Ecto neural progenitor cell (in vitro differentiated cells): ENCODE measurements around the gene CYFIP1.

Experiments
- DNase-seq: peaks from one replicate; pipeline ENCODE4 v3.0.0-alpha.2; 2018; ENCODE audit warnings: low spot score

CYFIP1 gene

DNA sequence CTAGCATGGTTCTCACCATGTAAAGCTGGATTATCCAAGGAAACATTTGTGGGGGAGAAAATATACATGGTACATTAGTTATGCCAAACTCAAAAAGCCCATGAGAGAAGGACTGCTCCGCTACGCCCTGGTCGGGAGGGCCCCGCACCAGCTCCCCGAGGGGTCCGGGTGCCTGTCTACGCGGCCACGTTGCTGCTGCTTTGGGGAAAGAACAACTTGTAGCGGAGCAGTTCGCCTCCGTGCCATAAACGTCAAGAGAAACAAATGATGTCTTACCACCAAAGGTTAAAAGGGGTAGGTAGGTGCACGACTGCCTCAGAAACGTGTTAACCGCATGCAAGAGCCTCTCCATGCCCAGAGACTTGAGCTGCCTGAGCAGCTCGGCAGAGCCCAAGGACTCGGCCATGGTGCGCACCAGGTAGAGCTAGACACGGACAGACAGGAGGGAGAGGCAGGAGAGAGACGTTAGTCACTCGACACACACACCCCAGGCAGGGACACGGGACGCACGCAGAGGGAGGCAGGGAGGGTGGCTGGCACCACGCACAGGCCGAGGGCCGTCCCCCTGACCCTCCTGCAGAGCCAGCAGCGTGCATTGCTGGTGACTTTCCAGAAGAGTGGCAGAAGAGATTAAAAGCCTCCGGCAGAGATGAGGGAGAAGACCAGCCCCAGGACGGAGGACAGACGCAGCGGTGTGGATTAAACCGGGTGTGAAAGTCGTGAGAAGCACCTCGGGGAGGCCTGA is 63.4 kb downstream of the CYFIP1 start:
- no peak for DNase-seq

DNA sequence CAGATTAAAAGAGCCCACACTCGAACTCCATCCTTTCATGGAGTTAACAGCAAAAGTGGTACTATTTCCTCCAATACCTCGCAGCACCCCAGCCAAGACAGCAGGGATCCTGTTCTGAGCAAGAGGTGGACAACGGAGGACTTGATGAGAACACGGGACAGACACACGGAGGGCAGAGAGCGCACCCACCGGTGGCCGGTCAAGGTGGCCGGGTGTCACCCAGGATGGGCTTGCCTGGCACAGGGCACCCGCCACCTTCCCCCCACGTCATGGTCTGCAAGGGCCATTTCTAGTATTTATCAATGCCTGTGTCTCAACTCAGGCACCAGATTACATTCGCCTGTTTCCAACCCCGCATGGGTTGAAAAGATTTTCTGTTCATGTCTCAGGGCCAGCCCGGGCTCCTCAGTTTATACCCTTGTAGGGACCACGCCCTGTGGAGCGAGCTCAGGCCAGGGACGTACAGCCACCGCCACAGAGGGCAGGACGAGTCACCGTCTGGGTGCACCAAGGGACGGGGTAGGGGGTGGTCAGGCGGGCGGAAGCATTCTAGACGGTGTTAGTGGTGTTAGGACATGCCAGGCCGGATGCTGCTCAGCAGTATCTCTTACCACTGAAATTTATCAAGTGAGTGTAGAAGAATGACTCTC is 64.2 kb downstream of the CYFIP1 start:
- no peak for DNase-seq

DNA sequence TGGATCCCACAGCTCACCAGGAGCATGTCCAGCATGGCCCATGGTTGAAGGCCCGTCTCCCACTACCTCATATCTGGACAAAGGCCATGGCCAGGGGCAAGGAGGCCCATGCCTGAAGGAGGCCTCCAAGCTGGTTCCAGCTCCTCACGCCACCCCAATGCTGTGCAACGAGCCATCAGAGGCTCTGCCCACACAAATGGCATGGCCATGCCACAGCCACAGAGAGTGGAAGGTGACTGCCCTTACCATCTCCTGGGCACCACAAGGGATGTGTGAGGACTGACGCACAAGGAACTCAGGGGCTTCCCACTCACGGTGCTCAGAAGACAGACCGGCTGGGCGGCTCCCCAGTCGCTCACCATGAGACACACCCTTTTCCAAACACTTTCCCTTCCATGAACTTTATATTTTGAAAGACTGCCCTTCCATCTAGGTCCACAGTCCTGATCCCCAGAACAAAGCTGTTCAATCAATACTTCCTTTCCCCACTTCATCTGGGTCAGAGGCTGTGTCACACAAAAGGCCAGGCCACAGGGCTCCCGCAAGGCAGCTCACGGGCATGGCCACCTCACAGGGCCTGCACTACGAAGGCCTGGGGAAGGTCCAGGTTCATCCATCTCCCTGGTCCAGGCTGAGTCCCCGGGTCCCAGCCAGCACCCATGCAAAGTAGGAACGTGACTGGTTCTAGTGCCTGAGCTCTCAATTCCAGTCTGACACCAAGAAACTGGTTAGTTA is 66.4 kb downstream of the CYFIP1 start:
- no peak for DNase-seq

DNA sequence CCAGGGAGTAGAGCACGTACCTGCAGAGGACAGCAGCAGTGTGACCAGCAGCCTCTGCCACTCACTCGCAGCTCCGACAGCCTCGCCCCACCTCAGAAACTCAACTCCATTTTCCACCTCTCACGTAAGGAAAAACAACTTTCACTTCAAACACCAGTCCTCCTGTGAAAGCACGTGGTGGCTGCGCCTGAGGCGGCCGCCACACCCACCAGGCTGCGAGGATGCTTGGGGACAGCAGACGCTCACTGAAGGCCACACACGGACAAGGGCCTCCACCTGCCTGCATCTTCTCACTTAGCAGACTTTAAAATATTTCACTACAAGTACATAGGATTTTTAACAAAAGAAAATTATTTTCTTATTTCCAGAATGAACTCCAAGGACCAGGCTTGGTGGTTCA is 67.9 kb downstream of the CYFIP1 start:
- no peak for DNase-seq

DNA sequence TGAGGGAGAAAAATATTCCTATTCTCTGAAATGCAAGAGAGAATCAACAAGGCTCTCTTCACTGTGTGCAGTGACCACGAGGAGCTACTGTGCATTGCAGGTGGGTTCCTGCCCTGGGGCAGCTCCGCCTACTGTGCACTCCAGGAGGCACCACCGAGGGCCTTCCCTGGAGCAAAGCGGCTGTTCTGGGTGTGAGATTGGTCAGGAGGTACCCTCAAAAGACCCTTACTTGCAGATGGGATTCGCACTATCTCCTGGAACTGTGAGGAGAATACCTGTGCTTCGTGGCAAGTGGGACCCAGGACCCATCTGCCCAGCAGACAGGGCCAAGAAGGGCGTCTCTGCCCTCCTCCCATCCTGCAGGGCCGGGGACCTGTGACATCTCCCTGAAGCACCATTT is 68.9 kb downstream of the CYFIP1 start:
- no peak for DNase-seq

DNA sequence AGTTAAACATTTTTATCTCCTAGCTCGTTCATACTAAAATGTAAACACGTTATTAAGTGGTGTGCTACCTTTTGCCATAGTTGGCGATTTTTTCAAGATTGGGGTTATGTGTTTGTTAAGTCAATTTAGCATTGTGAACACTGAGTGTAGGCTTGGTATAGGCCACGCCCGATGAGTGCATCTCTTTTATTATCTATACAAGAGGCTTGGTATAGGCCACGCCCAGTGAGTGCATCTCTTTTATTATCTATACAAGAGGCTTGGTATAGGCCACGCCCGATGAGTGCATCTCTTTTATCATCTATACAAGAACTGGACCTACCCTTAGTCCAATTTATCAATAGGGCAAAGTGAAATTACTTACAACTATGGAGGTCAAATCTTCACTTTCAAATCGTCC is 71.3 kb downstream of the CYFIP1 start:
- DNase-seq: no peak

DNA sequence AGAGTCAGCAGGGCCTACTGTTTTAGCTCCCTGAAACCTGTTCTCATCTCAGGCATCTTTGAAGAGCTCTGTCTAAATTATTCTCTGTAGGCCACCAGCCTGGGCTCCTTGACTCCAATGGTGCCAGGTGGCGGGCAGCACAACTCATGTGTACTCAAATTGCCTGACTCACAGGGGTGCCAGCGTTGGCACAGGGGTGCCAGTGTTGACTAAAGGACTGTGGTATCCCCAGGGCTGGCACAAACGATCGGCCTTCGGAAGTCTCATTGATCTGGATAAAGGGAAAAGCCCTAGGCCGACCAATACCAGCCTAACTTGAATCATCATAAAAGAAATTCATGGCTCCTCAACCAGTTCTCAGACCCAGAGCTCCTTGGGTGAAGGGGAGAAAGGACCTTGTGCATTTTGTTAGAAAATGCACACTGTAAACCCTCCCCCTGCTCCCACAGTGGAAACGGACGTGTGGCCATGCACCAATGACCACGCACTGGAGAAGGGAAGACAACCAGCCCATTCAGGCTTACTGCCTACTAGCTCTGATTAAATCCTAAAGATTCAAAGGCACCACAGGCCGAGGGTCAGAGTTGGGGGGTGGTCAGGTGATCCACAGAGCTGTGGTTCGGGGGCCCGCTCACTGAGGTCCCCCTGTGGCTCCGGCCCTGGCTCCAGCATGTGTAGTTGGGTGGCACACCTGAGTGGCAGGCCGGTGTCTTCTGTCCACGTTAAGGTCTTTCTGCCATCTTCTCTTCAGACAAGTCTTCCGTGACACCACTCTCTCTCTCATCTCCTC is 72.8 kb downstream of the CYFIP1 start:
- no peak for DNase-seq

DNA sequence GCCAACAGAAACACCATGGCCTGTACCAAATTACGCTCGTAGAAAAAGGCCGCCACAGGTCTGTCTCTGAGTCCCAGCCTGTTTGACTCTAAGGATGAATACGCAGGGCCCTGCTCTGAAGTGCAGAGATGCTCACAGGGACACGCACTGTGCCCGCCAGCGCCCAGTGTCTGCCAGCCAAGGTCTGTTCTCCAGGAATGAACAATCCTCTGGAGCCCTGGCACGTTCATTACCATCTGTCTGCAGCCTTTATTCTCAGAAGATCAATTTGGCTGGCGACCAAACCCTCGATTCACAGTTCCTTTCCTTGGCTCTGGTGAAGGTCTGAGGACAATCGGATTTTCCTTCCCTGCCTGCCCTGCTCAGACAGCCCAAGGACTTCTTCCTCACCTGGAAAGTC is 75.4 kb downstream of the CYFIP1 start:
- DNase-seq: no peak

DNA sequence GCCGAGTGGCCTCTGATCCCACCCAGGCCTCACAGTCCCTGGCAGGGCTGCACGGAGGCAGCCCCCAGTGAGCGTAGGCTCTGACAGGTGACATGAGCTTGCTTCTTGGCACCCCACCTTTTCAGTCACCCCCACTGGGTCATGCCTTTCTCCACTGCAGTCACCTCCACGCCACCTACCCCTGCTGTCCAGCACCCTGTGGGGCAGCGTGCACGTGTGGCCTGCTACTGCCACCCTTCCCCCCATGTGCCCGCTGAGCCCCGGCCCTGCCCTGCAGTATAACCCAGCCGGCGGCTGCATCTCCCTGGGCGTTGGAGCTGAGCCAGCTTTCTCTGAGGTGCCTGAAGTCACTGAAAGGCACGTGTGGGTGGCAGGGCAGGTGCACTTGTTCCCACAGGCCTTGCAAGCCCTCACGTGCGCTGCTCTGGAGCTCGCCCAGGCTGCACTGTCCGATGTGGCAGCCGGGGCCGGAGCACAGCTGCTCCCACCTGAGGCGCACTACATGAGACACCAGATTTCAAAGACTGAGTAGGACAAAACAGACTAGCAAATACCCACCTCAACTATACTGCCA is 76.1 kb downstream of the CYFIP1 start:
- DNase-seq: no peak

DNA sequence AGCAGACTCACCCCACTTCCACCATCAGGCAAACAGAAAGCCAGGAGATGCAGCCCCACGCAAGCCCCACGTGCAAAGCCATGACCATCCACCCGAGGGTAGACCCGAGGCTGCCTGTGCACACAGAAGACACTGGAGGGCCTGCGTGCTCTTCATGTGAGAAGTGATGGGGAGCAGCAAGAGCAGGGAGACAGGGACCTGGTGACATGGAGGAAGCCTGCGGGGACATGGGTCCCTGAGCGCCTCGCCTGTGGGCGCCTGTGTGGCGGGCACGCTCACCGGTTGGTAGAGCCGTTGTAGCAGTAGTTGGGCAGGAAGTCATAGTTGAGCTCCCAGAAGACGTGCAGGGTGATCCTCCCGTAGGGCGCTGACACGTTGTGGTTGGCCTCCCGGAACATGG is 76.7 kb downstream of the CYFIP1 start:
- DNase-seq: no peak

DNA sequence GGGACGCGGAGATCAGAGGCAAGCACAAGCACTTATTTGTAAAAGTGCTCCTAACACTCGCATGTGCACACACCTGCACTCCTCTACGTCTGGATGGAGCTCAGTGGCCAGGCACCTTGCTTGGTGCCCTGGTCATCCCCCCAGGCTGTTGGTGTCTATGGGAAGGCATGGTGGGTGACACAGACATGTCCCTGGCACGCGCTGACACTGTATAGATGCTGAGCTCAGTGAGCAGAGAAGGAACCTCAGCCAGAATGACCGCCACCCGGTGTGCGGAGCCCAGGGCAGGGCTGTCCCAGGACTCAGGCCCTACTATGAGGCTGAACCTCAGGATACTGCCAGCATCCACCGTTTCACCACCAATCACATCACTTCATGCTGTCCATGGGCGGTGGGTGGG is 77.2 kb downstream of the CYFIP1 start:
- DNase-seq: no peak

DNA sequence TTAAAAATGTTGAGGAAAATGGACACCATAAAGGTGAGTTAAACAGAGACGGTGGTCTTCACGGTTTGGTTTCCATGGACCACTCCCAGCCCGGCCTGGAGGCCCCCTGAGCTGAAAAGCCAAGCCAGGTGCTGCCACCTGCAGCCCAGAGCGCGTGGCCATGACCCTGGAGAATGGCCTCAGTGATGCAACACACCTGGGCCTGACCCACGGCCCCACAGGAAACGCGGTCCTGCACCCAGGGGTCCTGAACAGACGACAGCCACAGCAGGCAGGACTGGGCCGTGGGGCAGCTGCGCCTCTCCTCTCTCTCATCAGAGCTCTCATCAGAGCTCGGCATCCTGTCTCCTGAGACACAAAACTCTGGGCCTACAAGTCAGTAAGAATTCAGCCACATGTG is 77.6 kb downstream of the CYFIP1 start:
- DNase-seq: no peak

DNA sequence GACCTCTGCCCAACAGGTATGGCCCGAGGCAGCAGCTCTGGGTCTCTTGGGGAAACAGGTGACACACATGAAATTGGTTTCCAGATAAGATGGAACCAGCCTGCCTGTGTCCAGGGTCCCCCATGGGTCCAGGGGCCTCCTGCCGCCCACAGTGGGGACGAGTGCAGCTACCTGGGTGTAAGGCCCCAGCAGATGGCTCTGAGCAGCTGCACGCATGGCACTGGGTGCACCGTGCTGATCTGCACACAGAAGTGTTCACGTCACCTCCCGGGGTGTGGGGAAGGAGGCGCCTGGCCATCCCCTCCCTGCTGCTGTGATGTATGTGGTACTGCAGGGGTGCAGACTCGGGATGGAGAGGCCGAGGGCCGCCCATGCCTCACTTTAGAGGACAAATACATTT is 78.1 kb downstream of the CYFIP1 start:
- no peak for DNase-seq

DNA sequence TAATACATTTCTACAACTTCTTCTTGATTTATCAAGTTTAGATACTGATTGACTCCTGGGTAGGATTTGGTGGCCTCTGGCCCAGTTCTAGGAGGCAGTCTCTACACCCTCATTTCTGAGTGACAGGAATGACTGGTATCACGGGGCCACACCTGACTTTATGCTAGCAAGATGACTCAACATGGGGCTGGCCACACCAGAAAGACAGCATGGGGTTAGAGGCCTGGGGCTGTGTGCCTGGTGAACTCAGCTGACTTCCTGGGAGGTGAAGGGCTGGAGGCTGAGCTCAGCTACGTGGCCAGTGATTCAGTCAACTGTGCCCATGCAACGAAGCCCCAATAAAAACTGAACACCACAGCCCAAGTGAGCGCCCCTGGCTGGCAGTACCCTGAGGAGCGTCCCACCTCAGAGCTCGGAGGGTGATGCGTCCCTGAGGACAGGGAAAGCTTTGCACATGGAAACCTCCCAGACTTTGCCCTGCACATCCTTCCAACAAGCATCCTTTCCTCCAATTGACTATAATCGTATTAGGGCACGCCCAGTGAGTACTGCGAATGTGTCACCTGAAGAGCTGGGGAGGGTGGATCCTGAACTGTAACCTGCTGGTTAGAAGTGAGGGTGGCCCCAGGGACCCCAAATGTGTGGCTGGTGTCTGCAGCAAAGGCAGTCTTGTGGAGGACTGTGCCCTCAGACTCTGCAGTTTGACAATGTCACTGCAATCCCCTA is 84.5 kb downstream of the CYFIP1 start:
- no peak for DNase-seq

DNA sequence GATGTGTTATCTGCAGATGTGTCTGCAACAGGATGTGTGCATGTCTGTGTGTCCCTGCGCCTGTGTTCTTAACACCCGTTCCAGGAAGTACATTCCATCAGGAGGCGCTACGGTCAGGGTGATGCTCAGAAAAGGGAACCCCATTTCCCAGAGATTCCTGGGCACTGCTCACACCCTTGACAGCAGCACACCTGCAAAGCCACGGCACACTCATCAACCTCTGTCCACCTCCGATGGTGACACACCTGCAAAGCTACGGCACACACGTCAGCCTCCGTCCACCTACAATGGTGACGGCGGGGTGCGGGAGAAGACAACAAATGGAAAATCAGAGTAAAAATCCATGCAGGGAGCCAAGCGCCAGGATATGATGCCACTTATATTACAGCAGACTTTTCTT is 86.3 kb downstream of the CYFIP1 start:
- DNase-seq: no peak

DNA sequence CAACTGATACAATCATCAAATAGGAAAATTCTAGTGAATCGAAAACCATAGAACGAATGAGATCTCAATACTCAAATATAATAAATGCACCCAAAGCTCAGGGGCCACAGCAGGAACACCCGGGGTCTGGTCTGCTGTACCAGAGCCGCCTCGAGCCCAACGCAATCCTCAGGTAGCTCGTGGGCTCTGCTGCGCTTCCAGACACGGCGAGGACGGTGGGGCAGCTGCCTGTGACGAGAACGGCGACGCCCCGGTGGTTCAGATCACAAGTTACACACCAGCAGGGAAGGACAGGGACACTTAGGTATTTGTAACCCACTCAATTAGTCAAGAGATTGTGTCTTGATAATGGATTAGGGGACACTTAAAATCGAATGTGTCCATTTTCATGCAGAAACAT is 87.1 kb downstream of the CYFIP1 start:
- DNase-seq: no peak

DNA sequence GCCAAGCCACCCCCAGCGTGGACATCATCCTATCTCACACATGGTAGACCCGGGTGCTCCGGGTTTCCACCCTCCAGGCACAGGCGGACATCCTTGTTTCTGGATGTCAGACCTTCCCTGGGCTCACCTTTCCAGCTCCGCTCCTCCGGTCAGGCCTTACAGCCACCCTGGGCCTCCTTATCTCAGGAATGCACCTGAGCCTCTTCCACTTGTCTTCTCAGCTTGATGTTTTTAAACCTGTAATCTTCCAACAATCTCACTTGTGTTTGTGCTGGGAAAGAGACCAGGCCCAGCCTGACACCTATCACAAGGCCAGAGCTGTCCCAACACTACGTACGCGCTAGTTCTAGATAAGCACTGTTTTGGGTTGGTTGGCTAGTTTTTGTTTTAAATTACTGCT is 87.8 kb downstream of the CYFIP1 start:
- no peak for DNase-seq

DNA sequence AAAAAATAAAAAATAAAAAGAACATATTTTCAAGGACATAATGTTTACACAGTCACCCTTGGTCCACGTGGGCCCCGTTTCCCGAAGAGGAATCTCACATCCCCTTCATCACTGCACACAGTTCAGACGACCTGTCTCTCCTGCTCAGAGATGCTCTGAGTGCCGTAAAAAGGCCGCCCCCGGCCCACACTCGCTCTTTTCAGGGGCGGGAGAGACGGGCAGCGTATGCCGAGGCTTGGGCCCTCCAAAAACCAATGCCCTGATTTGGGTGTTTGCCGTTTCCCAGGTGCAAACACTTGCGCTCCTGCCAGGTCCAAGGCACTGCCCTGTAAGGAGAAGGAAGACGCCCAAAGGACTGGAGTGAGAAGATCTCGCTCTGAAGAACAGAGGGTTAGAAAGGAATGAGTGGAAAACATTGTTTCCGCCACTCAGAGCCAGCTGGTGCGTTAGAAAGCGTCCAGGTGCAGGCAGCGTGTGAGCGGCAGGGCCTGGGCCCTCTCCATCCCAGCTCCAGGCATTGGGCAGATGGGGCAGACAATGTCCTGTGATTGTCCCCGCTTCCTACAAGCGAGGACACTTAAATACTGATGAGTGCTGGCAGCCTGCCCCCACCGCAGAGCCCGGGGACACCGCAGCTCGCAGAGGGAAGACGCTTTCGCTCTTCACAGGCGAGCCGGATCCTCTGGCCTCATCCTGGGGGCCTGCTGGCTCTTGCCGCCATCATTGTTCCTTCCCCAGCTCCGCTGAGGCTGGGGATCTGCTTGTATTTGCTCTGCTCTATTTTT is 88.5 kb downstream of the CYFIP1 start:
- no peak for DNase-seq

DNA sequence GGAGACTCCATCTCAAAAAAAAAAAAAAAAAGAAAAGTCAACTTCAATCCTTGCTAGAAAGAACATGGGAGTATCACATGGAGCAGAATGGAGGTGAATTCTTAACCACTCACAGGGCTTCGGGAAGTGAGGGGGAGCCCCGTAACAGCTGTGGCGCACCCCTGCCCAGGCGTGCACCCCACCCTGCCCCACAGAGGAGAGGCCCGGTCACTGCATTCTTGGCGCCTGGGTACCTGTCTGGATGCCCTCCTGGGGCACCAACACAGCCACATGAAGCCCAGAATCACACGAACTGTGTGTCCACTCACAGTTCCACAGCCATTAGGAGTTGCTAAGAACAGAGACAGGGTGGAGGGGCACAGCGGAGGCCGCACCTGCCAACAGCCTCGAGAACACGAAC is 89.9 kb downstream of the CYFIP1 start:
- no peak for DNase-seq

DNA sequence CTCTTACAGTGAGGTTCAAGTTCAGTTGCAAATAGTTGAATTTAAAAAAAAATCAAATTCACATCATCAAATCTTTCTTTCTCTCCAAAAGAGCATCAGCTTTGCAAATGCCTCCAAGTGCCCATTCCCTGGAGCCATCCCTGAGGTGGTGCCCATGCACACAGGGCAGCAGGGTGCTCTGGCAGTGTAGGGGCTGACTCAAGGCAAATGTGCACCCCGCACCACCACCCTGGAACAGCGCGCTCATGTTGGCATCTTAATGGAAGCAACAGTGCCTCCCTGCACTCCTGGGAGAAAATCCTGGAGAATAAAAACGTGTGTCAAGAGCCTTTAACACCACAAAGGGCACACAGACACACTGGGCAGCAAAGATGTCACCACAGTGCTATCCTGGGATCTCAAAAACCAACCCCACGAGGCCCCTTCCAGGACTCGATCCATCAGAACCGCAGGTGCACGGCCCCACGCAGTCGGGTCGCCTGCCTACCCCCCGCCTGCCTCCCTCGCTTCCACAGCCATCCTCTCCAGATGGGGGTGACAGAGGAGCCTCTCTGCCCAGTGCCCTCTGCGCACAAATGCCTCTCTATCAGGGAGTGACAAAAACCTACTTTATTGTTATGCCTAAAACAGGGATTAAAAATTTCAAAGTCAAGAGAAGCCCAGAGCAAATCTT is 90.9 kb downstream of the CYFIP1 start:
- no peak for DNase-seq
